ENCODE measurements around the gene RTN1. TPM values are rescaled to one million over a fixed set of nuclear protein-coding genes. Genes with fewer than 3 reads are reported as not detected.

The RTN1 gene
- total and polyA plus RNA-seq, 2 donors (not counting 1 experiment from before 2014, with no cell fraction given): 0.34 TPM; not detected in 1

DNA sequence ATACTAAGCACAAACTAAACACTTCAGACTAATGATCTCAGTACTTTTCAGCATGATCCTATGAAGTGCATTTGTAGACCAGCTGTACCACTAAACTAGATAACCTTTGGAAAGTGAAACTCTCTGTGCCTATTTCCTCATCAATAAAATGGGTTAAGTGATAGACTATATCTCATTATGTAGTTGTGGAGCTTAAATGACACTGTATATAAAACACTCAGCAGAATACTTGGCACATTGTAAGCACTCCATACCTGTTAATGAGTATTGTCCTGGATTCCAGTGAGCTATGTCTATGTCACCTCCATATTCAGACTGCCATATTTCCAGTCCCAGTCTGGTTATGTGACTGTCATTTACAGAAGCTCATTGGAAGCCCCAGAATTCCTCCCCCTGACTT is 44.4 kb downstream of the RTN1 start:
- H3K9me3 Mint-ChIP-seq (ENCODE audit: insufficient read depth): no peaks in the 10 kb centered on the region
- H4K20me1 ChIP-seq (ENCODE audit: control insufficient read depth, insufficient read depth, low read length, poor library complexity, severe bottlenecking): no peaks in the 10 kb centered on the region
- no peak overlapping the region for H3K27ac Mint-ChIP-seq
- H3K4me1 Mint-ChIP-seq: no peaks in the 10 kb centered on the region
- intact Hi-C loops (cut with micrococcal nuclease): no loop called here
- H3K27ac ChIP-seq (ENCODE audit: low read length in 2 of 2): no peak overlapping the region
- ChIA-PET POLR2A (no interaction called here), CTCF (no interaction called here)
- H3K9me3 ChIP-seq (ENCODE audit: control extremely low read depth in 1 of 3, control insufficient read depth in 2 of 3, insufficient read depth in 1 of 3, low read length in 2 of 3): no peaks in the 10 kb centered on the region
- H3K27me3 Mint-ChIP-seq: peaks cover 12% of the 10 kb centered on the region
- ATAC-seq (ENCODE audit: low read depth): no peak
- H3K36me3 ChIP-seq (replicated peaks in 1 of 2; ENCODE audit: control extremely low read depth in 1 of 2, control insufficient read depth in 1 of 2, extremely low read depth in 1 of 2, insufficient read depth in 2 of 2, low read length in 1 of 2): no peaks in the 10 kb centered on the region
- no peak overlapping the region for H3K4me3 ChIP-seq (ENCODE audit: control extremely low read depth in 1 of 5, extremely low read depth in 1 of 5, insufficient read depth in 1 of 5, low read depth in 2 of 5, low read length in 4 of 5)
- no peak overlapping the region for H3K4me3 Mint-ChIP-seq
- no peak overlapping the region for H2AFZ ChIP-seq (ENCODE audit: insufficient read depth, low read depth, low read length, poor library complexity, severe bottlenecking)
- H3K4me1 ChIP-seq (ENCODE audit: control insufficient read depth in 2 of 2, insufficient read depth in 2 of 2, low read length in 2 of 2): no peaks in the 10 kb centered on the region
- H3K9ac ChIP-seq (ENCODE audit: low read length): no peak overlapping the region
- TF ChIP-seq, protein P1, sequence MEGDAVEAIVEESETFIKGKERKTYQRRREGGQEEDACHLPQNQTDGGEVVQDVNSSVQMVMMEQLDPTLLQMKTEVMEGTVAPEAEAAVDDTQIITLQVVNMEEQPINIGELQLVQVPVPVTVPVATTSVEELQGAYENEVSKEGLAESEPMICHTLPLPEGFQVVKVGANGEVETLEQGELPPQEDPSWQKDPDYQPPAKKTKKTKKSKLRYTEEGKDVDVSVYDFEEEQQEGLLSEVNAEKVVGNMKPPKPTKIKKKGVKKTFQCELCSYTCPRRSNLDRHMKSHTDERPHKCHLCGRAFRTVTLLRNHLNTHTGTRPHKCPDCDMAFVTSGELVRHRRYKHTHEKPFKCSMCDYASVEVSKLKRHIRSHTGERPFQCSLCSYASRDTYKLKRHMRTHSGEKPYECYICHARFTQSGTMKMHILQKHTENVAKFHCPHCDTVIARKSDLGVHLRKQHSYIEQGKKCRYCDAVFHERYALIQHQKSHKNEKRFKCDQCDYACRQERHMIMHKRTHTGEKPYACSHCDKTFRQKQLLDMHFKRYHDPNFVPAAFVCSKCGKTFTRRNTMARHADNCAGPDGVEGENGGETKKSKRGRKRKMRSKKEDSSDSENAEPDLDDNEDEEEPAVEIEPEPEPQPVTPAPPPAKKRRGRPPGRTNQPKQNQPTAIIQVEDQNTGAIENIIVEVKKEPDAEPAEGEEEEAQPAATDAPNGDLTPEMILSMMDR (IDR thresholded peaks at IDR 0.05): no peak
- TF ChIP-seq EZH2 (IDR thresholded peaks at IDR 0.05; ENCODE audit: borderline replicate concordance, insufficient read depth, low read depth, low read length, poor library complexity, severe bottlenecking): no peak
- no peaks in the 10 kb centered on the region for H3K79me2 ChIP-seq (ENCODE audit: control insufficient read depth, insufficient read depth, low read length)
- DNase-seq: no peak
- H3K4me2 ChIP-seq (replicated peaks; ENCODE audit: low read depth, low read length, poor library complexity, severe bottlenecking): no peak overlapping the region
- peaks cover 0 to 4% (median 0%) of the 10 kb centered on the region in 4 experiments for H3K27me3 ChIP-seq (replicated peaks in 1 of 4; ENCODE audit: control extremely low read depth in 1 of 4, control insufficient read depth in 3 of 4, insufficient read depth in 4 of 4, low read length in 3 of 4)

DNA sequence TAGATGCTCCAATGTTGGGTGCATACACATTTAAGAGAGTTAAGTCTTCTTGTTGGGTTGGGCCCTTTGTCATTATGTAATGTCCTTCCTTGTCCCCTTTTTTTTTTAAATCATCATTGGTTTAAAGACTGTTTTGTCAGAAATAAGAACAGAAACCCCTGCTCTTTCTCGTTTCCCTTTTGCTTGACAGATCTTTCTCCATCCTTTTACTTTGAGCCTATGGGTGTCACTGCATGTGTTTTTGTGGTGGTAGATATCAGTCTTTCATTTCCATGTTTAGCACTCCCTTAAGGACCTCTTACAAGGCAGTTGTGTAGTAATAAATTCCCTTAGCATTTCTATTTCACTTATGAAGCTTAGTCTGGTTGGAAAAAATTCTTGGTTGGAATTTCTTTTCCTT is 47.4 kb downstream of the RTN1 start:
- ATAC-seq (ENCODE audit: low read depth) (no peak), DNase-seq (no peak)
- Histone ChIP-seq H3K9me3 (ENCODE audit: control extremely low read depth in 1 of 3, control insufficient read depth in 2 of 3, insufficient read depth in 1 of 3, low read length in 2 of 3) (peaks cover 0 to 13% (median 0%) of the 10 kb centered on the region in 3 donors), H3K79me2 (ENCODE audit: control insufficient read depth, insufficient read depth, low read length) (no peaks in the 10 kb centered on the region), H3K27me3 (replicated peaks in 1 of 4; ENCODE audit: control extremely low read depth in 1 of 4, control insufficient read depth in 3 of 4, insufficient read depth in 4 of 4, low read length in 3 of 4) (no peaks in the 10 kb centered on the region), H3K4me1 (ENCODE audit: control insufficient read depth in 2 of 2, insufficient read depth in 2 of 2, low read length in 2 of 2) (no peaks in the 10 kb centered on the region), H3K4me2 (replicated peaks; ENCODE audit: low read depth, low read length, poor library complexity, severe bottlenecking) (no peak overlapping the region), H3K36me3 (replicated peaks in 1 of 2; ENCODE audit: control extremely low read depth in 1 of 2, control insufficient read depth in 1 of 2, extremely low read depth in 1 of 2, insufficient read depth in 2 of 2, low read length in 1 of 2) (no peaks in the 10 kb centered on the region), H3K4me3 (ENCODE audit: control extremely low read depth in 1 of 5, extremely low read depth in 1 of 5, insufficient read depth in 1 of 5, low read depth in 2 of 5, low read length in 4 of 5) (no peak overlapping the region), H3K27ac (ENCODE audit: low read length in 2 of 2) (no peak overlapping the region), H4K20me1 (ENCODE audit: control insufficient read depth, insufficient read depth, low read length, poor library complexity, severe bottlenecking) (no peaks in the 10 kb centered on the region), H3K9ac (ENCODE audit: low read length) (no peak overlapping the region), H2AFZ (ENCODE audit: insufficient read depth, low read depth, low read length, poor library complexity, severe bottlenecking) (no peak overlapping the region)
- Mint-ChIP-seq H3K27ac (no peak overlapping the region), H3K27me3 (peaks cover 10% of the 10 kb centered on the region), H3K4me1 (no peaks in the 10 kb centered on the region), H3K9me3 (ENCODE audit: insufficient read depth) (no peaks in the 10 kb centered on the region), H3K4me3 (no peak overlapping the region)
- CTCF ChIA-PET: no interaction called here
- TF ChIP-seq, protein P1 (IDR thresholded peaks at IDR 0.05): no peak
- TF ChIP-seq EZH2 (IDR thresholded peaks at IDR 0.05; ENCODE audit: borderline replicate concordance, insufficient read depth, low read depth, low read length, poor library complexity, severe bottlenecking): no peak
- intact Hi-C loops (cut with micrococcal nuclease): no loop called here
- POLR2A ChIA-PET: no interaction called here
- no CpG with 5 or more reads among the region's 1 CpG for WGBS (ENCODE audit: insufficient coverage)
